PC-3 (cell line): ENCODE results near the gene SRGAP3. TPM values are rescaled to one million over a fixed set of nuclear protein-coding genes. Genes with fewer than 3 reads are reported as not detected.

Experiments
- ATAC-seq: fragments of 200-7000 bp; cut with Tn5 transposase; 2 replicates; pipeline ENCODE4 v1.9.1; 2020; ENCODE audit warnings: mild to moderate bottlenecking, moderate library complexity
- BruUV-seq: library from RNA; stranded (reverse); fragments of 400-500 nt; replicated peaks from 2 replicates; lab custom pipeline; 2021; lab: Mats Ljungman, UMichigan
- CTCF ChIA-PET: fragments of 300-600 bp; sonication (Branson Sonifier 250); formaldehyde crosslinking; loops from one replicate; lab custom pipeline; 2022; ENCODE audit warnings: antibody characterized with exemption; lab: Charles Lee
- POLR2A ChIA-PET: fragments of 300-600 bp; sonication (Branson Sonifier 250); formaldehyde crosslinking; loops from one replicate; lab custom pipeline; 2022; ENCODE audit warnings: antibody characterized with exemption; ENCODE audit not compliant: unreplicated experiment; lab: Charles Lee
- DNase-seq: peaks from one replicate; pipeline ENCODE4 v3.0.0-alpha.2; 2015
- H2AFZ ChIP-seq: fragments of 300-600 bp; sonication (generic); 2 replicates; pipeline ENCODE4 v1.6.0; 2016; ENCODE audit warnings: antibody characterized with exemption, low read length
- H3F3A ChIP-seq: fragments of 300-600 bp; sonication (generic); one replicate; pipeline ENCODE4 v1.6.0; 2017; ENCODE audit warnings: antibody characterized with exemption, low read length, control low read depth, mild to moderate bottlenecking; ENCODE audit not compliant: unreplicated experiment
- H3K27ac ChIP-seq: fragments of 300-600 bp; sonication (generic); 2 replicates; pipeline ENCODE4 v1.5.1; 2016; ENCODE audit warnings: mild to moderate bottlenecking, low read length
- H3K27me3 ChIP-seq: fragments of 300-600 bp; sonication (generic); 2 replicates; pipeline ENCODE4 v1.6.1; 2016; ENCODE audit warnings: low read length, mixed read lengths
- H3K36me3 ChIP-seq: fragments of 300-600 bp; sonication (generic); 2 replicates; pipeline ENCODE4 v1.6.1; 2016; ENCODE audit warnings: low read depth, mixed run types, low read length, mixed read lengths
- H3K4me1 ChIP-seq: fragments of 300-600 bp; sonication (generic); 2 replicates; pipeline ENCODE4 v1.5.1; 2016; ENCODE audit warnings: low read length; ENCODE audit not compliant: insufficient read depth
- H3K4me2 ChIP-seq: fragments of 300-600 bp; sonication (generic); 2 replicates; pipeline ENCODE4 v1.6.0; 2016; ENCODE audit warnings: low read length
- H3K4me3 ChIP-seq: fragments of 300-600 bp; sonication (generic); 2 replicates; pipeline ENCODE4 v1.5.1; 2016; ENCODE audit warnings: mild to moderate bottlenecking, low read length, mixed read lengths
- H3K79me2 ChIP-seq: fragments of 300-600 bp; sonication (generic); 2 replicates; pipeline ENCODE4 v1.6.1; 2017; ENCODE audit warnings: low read length, mixed read lengths
- H3K9ac ChIP-seq: fragments of 300-600 bp; sonication (generic); 2 replicates; pipeline ENCODE4 v1.6.0; 2016; ENCODE audit warnings: mild to moderate bottlenecking, low read length
- H3K9me2 ChIP-seq: fragments of 300-600 bp; sonication (generic); replicated peaks from 2 replicates; pipeline ENCODE4 v1.6.1; 2016; ENCODE audit warnings: mixed run types, low read length, mixed read lengths
- H3K9me3 ChIP-seq: fragments of 300-600 bp; sonication (generic); 2 replicates; pipeline ENCODE4 v1.6.1; 2016; ENCODE audit warnings: low read length, mixed read lengths
- H4K20me1 ChIP-seq: fragments of 300-600 bp; sonication (generic); 2 replicates; pipeline ENCODE4 v1.6.1; 2016; ENCODE audit warnings: low read length, mixed read lengths
- EZH2 ChIP-seq: fragments of 300-600 bp; sonication (generic); IDR thresholded peaks from one replicate; pipeline ENCODE4 v1.6.1; 2017; ENCODE audit warnings: antibody characterized with exemption, mild to moderate bottlenecking, low read length; ENCODE audit not compliant: unreplicated experiment
- EZH2phosphoT487 ChIP-seq: fragments of 300-600 bp; sonication (generic); IDR thresholded peaks from 2 replicates; pipeline ENCODE4 v1.6.1; 2018; ENCODE audit warnings: mild to moderate bottlenecking, antibody characterized with exemption, low read length, borderline replicate concordance
- intact Hi-C: fragments of 100-400 bp; cut with micrococcal nuclease; formaldehyde crosslinking; loops from 2 replicates; pipeline ENCODE4 v1.9.0; 2023
- total RNA-seq: library from RNA; depleted of rRNA; stranded (reverse); fragments of >200 nt; gene quantifications from 2 replicates; pipeline ENCODE4 v1.2.3, GENCODE V29; 2014
- TF ChIP-seq, protein P1 (sequence below): fragments of 300-600 bp; sonication (generic); conservative IDR thresholded peaks from 2 replicates; pipeline ENCODE4 v1.5.1; 2017; ENCODE audit warnings: antibody characterized with exemption, low read depth, mild to moderate bottlenecking, low read length

SRGAP3 gene
- total RNA-seq, 1 experiment from 2014 or later = 7.5 TPM

DNA sequence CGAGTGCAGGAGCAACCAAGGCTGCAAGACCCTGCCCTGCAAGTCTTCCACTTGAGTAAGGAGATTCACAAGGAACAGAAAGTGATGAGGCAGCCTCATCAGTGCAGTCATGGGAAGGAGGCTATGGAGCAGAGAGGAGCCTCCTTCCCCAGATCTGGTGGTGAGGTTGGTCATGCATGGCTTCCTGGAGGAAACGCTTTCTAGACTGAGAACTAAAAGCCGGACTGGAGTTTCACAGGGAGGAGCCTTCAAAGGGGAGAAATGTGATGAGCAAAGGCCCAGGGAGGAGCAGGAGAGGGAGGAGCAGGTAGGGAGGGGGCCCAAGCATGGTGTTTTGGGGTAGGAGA lies 139.9 kb downstream of the SRGAP3 start:
- no peaks in the 10 kb centered on the region for H3K4me1 ChIP-seq
- no peak overlapping the region for H3K4me3 ChIP-seq
- no peaks in the 10 kb centered on the region for H3K9me2 ChIP-seq
- intact Hi-C loops = no loop called here
- no peaks in the 10 kb centered on the region for H3K79me2 ChIP-seq
- BruUV-seq = no TSS peak
- no peak overlapping the region for H3K27ac ChIP-seq
- CTCF ChIA-PET = no interaction called here
- ATAC-seq (no peak), DNase-seq (no peak)
- no peaks in the 10 kb centered on the region for H3K27me3 ChIP-seq
- H4K20me1 ChIP-seq = no peaks in the 10 kb centered on the region
- H3F3A ChIP-seq = no peaks in the 10 kb centered on the region
- H3K9ac ChIP-seq = no peak overlapping the region
- H3K36me3 ChIP-seq = no peaks in the 10 kb centered on the region
- POLR2A ChIA-PET = no interaction called here
- H3K4me2 ChIP-seq = no peak overlapping the region
- TF ChIP-seq EZH2 (no peak), EZH2phosphoT487 (no peak)
- TF ChIP-seq, protein P1, sequence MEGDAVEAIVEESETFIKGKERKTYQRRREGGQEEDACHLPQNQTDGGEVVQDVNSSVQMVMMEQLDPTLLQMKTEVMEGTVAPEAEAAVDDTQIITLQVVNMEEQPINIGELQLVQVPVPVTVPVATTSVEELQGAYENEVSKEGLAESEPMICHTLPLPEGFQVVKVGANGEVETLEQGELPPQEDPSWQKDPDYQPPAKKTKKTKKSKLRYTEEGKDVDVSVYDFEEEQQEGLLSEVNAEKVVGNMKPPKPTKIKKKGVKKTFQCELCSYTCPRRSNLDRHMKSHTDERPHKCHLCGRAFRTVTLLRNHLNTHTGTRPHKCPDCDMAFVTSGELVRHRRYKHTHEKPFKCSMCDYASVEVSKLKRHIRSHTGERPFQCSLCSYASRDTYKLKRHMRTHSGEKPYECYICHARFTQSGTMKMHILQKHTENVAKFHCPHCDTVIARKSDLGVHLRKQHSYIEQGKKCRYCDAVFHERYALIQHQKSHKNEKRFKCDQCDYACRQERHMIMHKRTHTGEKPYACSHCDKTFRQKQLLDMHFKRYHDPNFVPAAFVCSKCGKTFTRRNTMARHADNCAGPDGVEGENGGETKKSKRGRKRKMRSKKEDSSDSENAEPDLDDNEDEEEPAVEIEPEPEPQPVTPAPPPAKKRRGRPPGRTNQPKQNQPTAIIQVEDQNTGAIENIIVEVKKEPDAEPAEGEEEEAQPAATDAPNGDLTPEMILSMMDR = no peak
- no peak overlapping the region for H2AFZ ChIP-seq
- H3K9me3 ChIP-seq = no peaks in the 10 kb centered on the region

DNA sequence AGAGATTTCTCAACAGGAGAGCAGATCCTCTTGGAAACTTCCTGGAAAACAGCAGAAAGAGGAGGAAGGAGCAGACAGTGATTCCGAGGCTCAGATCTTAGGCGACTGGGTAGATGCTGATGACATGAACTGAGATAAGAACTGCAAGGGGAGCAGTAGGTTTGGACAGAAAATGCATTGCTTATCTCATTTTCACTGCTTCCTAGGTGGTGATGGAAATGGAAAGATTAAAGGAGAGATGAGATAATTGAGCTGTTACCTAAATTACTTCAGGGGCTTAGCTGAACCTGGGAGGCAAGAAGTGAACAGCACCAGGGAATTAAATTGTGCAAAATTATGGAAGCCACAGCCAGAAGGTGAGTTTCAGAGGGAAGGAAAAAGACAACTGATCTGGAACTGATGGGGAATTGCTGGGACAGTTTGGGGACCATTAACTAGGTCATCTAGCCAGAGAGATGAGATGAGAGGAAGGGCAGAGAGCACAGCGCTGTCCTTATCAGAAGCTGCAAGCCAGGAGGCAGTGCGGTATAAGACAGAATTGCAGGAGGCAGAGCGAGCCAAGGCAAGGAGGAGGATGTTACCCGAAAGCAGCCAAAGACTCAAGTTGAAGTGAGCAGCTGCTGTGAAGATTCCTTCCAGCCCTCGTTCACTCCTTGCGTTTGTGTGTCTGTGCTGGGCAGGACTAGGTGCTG lies 140.4 kb downstream of the SRGAP3 start:
- no peaks in the 10 kb centered on the region for H3K4me1 ChIP-seq
- no peak overlapping the region for H3K27ac ChIP-seq
- H2AFZ ChIP-seq = no peak overlapping the region
- no peaks in the 10 kb centered on the region for H3K36me3 ChIP-seq
- H3K9me2 ChIP-seq = no peaks in the 10 kb centered on the region
- no peak overlapping the region for H3K9ac ChIP-seq
- H3K4me2 ChIP-seq = no peak overlapping the region
- DNase-seq (no peak), ATAC-seq (no peak)
- CTCF ChIA-PET = no interaction called here
- TF ChIP-seq EZH2phosphoT487 (no peak), EZH2 (no peak)
- TF ChIP-seq, protein P1 = no peak
- H3K4me3 ChIP-seq = no peak overlapping the region
- POLR2A ChIA-PET = no interaction called here
- no peaks in the 10 kb centered on the region for H3F3A ChIP-seq
- H3K79me2 ChIP-seq = no peaks in the 10 kb centered on the region
- intact Hi-C loops = no loop called here
- no peaks in the 10 kb centered on the region for H3K9me3 ChIP-seq
- no peaks in the 10 kb centered on the region for H3K27me3 ChIP-seq
- H4K20me1 ChIP-seq = no peaks in the 10 kb centered on the region
- no TSS peak for BruUV-seq

DNA sequence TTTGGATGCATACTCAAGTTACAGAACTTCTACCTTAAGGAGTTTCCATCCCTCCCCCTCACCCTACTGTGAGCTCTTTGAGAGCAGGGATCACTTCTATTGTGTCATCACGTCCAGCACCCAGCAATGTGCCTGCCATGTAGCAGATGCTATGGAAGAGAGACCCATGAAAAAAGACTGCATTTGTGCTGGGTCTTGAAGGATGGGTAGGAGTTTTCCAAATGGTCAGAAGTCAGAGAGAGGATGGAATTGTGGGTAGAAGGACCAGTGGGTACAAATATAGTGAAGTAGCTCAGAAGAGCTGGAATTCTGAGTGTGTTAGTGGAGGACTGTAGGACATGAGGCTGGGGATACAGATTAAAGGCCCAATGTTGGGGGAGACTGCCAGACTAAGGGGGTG lies 141.7 kb downstream of the SRGAP3 start:
- Histone ChIP-seq H3K27me3 (no peaks in the 10 kb centered on the region), H3K9ac (no peak overlapping the region), H3K36me3 (no peaks in the 10 kb centered on the region), H3K4me3 (no peak overlapping the region), H2AFZ (no peak overlapping the region), H3K4me2 (no peak overlapping the region), H3K79me2 (no peaks in the 10 kb centered on the region), H4K20me1 (no peaks in the 10 kb centered on the region), H3K4me1 (no peaks in the 10 kb centered on the region), H3K27ac (no peak overlapping the region), H3F3A (no peaks in the 10 kb centered on the region), H3K9me3 (no peaks in the 10 kb centered on the region), H3K9me2 (no peaks in the 10 kb centered on the region)
- TF ChIP-seq, protein P1 = no peak
- TF ChIP-seq EZH2phosphoT487 (no peak), EZH2 (no peak)
- CTCF ChIA-PET = no interaction called here
- DNase-seq = no peak
- BruUV-seq = no TSS peak
- POLR2A ChIA-PET = no interaction called here
- no peak for ATAC-seq
- intact Hi-C loops = no loop called here
